HepG2 (cell line): ENCODE data around the gene PEX10. TPM values are rescaled to one million over a fixed set of nuclear protein-coding genes. Genes with fewer than 3 reads are reported as not detected.
A peak's percentile ranks its signal among the peaks of the same experiment; 100 is the strongest.

Experiments used
- ATF2 ChIP-seq: sonication (generic); formaldehyde crosslinking; IDR thresholded peaks from 2 replicates; pipeline ENCODE4 v1.4.0; 2020; ENCODE audit warnings: missing genetic modification reagents
- ATF3 ChIP-seq: sonication (generic); formaldehyde crosslinking; IDR thresholded peaks from 2 replicates; pipeline ENCODE4 v1.4.0; 2020; ENCODE audit warnings: missing genetic modification reagents
- FOXJ3 ChIP-seq: sonication (generic); formaldehyde crosslinking; IDR thresholded peaks from 2 replicates; pipeline ENCODE4 v1.4.0; 2020; ENCODE audit warnings: missing genetic modification reagents, mild to moderate bottlenecking, borderline replicate concordance
- HNRNPLL ChIP-seq: fragments of 200-400 bp; formaldehyde crosslinking; IDR thresholded peaks from 2 replicates; pipeline ENCODE4 v1.6.1; 2017; ENCODE audit warnings: mild to moderate bottlenecking, low read depth, low read length; ENCODE audit not compliant: poor library complexity, severe bottlenecking
- MAX ChIP-seq: IDR thresholded peaks from 2 replicates; pipeline ENCODE4 v1.6.1; 2012; ENCODE audit warnings: inconsistent platforms
- MAZ ChIP-seq, 2 experiments: sonication (generic) in 1 of 2; formaldehyde crosslinking in 1 of 2; IDR thresholded peaks; 2 replicates each; pipeline versions ENCODE4 v1.5.0 to v1.6.1; 2012 to 2020; ENCODE audit warnings: low read depth in 2 of 2, mild to moderate bottlenecking in 2 of 2, borderline replicate concordance in 1 of 2, improper control_type of control experiment in 1 of 2, low read length in 1 of 2, missing genetic modification reagents in 1 of 2, moderate library complexity in 1 of 2
- MNT ChIP-seq: fragments of 450-650 bp; IDR thresholded peaks from 2 replicates; pipeline ENCODE4 v1.6.1; 2016
- MZF1 ChIP-seq: sonication (generic); formaldehyde crosslinking; IDR thresholded peaks from 2 replicates; pipeline ENCODE4 v1.8.1; 2023; ENCODE audit warnings: mild to moderate bottlenecking, missing genetic modification reagents, borderline replicate concordance
- SKIL ChIP-seq: sonication (generic); formaldehyde crosslinking; IDR thresholded peaks from 2 replicates; pipeline ENCODE4 v1.8.0; 2022; ENCODE audit warnings: missing genetic modification reagents, mild to moderate bottlenecking, moderate library complexity, borderline replicate concordance
- SMAD1 ChIP-seq: sonication (generic); formaldehyde crosslinking; IDR thresholded peaks from 2 replicates; pipeline ENCODE4 v1.4.0; 2020; ENCODE audit warnings: missing genetic modification reagents, low read depth, mild to moderate bottlenecking, borderline replicate concordance
- ZMAT5 ChIP-seq: sonication (generic); formaldehyde crosslinking; IDR thresholded peaks from 2 replicates; pipeline ENCODE4 v1.5.0; 2020; ENCODE audit warnings: mild to moderate bottlenecking, low read depth, missing genetic modification reagents, borderline replicate concordance
- ZMYM4 ChIP-seq: sonication (generic); formaldehyde crosslinking; IDR thresholded peaks from 2 replicates; pipeline ENCODE4 v1.8.1; 2023; ENCODE audit warnings: mild to moderate bottlenecking, missing genetic modification reagents
- ZNF264 ChIP-seq: sonication (generic); formaldehyde crosslinking; IDR thresholded peaks from 2 replicates; pipeline ENCODE4 v1.4.0; 2020; ENCODE audit warnings: missing genetic modification reagents
- ZNF512 ChIP-seq: sonication (generic); formaldehyde crosslinking; IDR thresholded peaks from 2 replicates; pipeline ENCODE4 v1.4.0; 2020; ENCODE audit warnings: mild to moderate bottlenecking, missing genetic modification reagents
- ZNF878 ChIP-seq: sonication (generic); formaldehyde crosslinking; IDR thresholded peaks from 2 replicates; pipeline ENCODE4 v1.8.1; 2023; ENCODE audit warnings: mild to moderate bottlenecking, missing genetic modification reagents, moderate library complexity
- ZNF891 ChIP-seq: sonication (generic); formaldehyde crosslinking; IDR thresholded peaks from 2 replicates; pipeline ENCODE4 v1.5.0; 2020; ENCODE audit warnings: mild to moderate bottlenecking, missing genetic modification reagents
- polyA plus RNA-seq, 8 experiments: library from polyadenylated mRNA; depleted of rRNA in 3 of 8; stranded (reverse) in 7 of 8; unstranded in 1 of 8; fragments of >200 nt; fragmentation: Illumina TruSeq in 4 of 8; extraction: Trizol in 4 of 8; gene quantifications; 2 replicates each; pipeline versions ENCODE4 v1.2.1 to v1.2.3, GENCODE V29; 2011 to 2016; ENCODE audit warnings: low read depth in 4 of 8, missing spikeins in 1 of 8, mixed read lengths in 1 of 8; ENCODE audit not compliant: insufficient read depth in 1 of 8
- total RNA-seq, 5 experiments: library from RNA; depleted of rRNA; stranded (reverse); fragments of >200 nt; fragmentation: Illumina TruSeq; extraction: Trizol; gene quantifications; 2 replicates each; pipeline ENCODE4 v1.2.3, GENCODE V29; 2016; ENCODE audit warnings: low read depth in 1 of 5

The PEX10 gene
- total and polyA plus RNA-seq, 2 of the 13 experiments (the other 11 are each of a cell fraction or from before 2014, with no cell fraction given): 16.1 to 39.6 TPM

- TF ChIP-seq HNRNPLL (peak; percentile 3), ZMYM4 (CRISPR knock-in tag) (0 out of 2 replicates have a peak, but pooled peaks have one; percentile 6), ZNF512 (CRISPR knock-in tag) (no peak), ZNF891 (no peak; the same call in 1 of the 2 replicates), ATF3 (CRISPR knock-in tag) (no peak), MZF1 (CRISPR knock-in tag) (no peak), FOXJ3 (no peak), SKIL (no peak), ZMAT5 (no peak), ATF2 (no peak; the same call in 1 of the 2 replicates), MNT (peak; percentile 90), MAX (peak; percentile 85), ZNF264 (no peak), ZNF878 (CRISPR knock-in tag) (no peak), MAZ (IDR thresholded peaks at IDR 0.05; ENCODE audit: borderline replicate concordance, low read depth, low read length) (no peak), MAZ (CRISPR knock-in tag; IDR thresholded peaks at IDR 0.05; ENCODE audit: low read depth) (no peak), SMAD1 (peak; percentile 78; the same call in 1 of the 2 replicates)
Observed at GRCh38 chr1:2413495-2414296, 1.3 kb upstream of the PEX10 start (continued).
